Adipocyte (in vitro differentiated cells): Measurements from ENCODE around the gene WNT7B.

Experiments used
- DNase-seq: peaks from one replicate; pipeline ENCODE4 v3.0.0-alpha.2; 2015; ENCODE audit warnings: low read depth
- H3K27me3 ChIP-seq: replicated peaks from 2 replicates; pipeline ENCODE4 v1.7.0; 2013; ENCODE audit warnings: mild to moderate bottlenecking, low read length, moderate library complexity; ENCODE audit not compliant: control insufficient read depth, insufficient read depth
- H3K36me3 ChIP-seq: 2 replicates; pipeline ENCODE4 v1.7.0; 2013; ENCODE audit warnings: low read length, mild to moderate bottlenecking, moderate library complexity; ENCODE audit not compliant: control insufficient read depth, insufficient read depth, severe bottlenecking
- H3K4me1 ChIP-seq: 2 replicates; pipeline ENCODE4 v1.7.0; 2013; ENCODE audit warnings: mild to moderate bottlenecking, low read length, moderate library complexity; ENCODE audit not compliant: control insufficient read depth, insufficient read depth
- H3K4me3 ChIP-seq: 2 replicates; pipeline ENCODE4 v1.7.0; 2013; ENCODE audit warnings: mild to moderate bottlenecking, low read length, moderate library complexity
- H3K9ac ChIP-seq: 2 replicates; pipeline ENCODE4 v1.7.0; 2013; ENCODE audit warnings: mild to moderate bottlenecking, low read length, moderate library complexity
- H3K9me3 ChIP-seq: 2 replicates; pipeline ENCODE4 v1.7.0; 2013; ENCODE audit warnings: mild to moderate bottlenecking, low read length, moderate library complexity; ENCODE audit not compliant: control insufficient read depth

The WNT7B gene

DNA sequence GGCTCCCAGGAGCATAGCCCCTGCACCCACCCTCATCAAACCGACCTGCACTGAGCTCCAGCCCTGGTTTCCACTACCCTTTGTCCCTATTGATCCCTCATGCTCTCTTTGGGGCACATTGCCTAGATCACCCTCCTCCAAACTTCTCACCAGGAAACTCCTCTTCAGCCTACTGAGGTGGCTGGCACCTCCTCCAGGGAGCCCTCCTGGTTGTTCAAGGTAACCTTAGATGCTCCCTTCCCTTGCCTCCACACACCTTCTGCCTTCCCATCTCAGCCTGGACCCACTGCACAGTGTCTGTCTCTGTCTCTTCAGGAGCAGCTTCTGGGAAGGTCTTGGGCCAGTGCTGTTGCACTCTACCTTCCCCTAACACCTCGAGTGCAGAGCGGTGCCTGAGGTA lies 15.8 kb upstream of the WNT7B start:
- peaks cover 3% of the 10 kb centered on the region for H3K9me3 ChIP-seq
- no peak for DNase-seq
- H3K4me3 ChIP-seq, result no peak overlapping the region
- peaks cover 27% of the 10 kb centered on the region for H3K4me1 ChIP-seq
- peaks cover 13% of the 10 kb centered on the region for H3K27me3 ChIP-seq
- no peaks in the 10 kb centered on the region for H3K36me3 ChIP-seq
- no peak overlapping the region for H3K9ac ChIP-seq

DNA sequence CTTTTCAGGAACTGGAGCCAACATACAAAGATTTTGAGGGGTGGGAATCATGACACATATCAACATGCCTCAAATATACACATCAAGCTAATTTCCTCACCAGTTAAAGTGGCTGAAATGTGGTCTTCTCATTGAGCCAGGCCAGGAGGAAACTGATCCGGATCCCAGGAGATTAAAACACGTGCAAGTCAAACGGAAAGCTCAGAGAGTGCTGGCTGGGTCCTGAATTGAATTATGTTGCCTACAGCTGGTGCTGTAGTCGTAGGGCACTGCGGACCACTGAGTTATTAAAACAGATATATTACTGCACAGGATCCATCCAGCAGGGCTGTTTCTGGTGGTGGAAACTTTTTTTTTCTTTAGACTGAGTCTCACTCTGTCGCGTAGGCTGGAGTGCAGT lies 14.1 kb upstream of the WNT7B start:
- Histone ChIP-seq H3K9me3 (peaks cover 16% of the 10 kb centered on the region), H3K4me1 (peaks cover 12% of the 10 kb centered on the region), H3K9ac (no peak overlapping the region), H3K27me3 (peaks cover 21% of the 10 kb centered on the region), H3K4me3 (no peak overlapping the region), H3K36me3 (no peaks in the 10 kb centered on the region)
- DNase-seq, result no peak

DNA sequence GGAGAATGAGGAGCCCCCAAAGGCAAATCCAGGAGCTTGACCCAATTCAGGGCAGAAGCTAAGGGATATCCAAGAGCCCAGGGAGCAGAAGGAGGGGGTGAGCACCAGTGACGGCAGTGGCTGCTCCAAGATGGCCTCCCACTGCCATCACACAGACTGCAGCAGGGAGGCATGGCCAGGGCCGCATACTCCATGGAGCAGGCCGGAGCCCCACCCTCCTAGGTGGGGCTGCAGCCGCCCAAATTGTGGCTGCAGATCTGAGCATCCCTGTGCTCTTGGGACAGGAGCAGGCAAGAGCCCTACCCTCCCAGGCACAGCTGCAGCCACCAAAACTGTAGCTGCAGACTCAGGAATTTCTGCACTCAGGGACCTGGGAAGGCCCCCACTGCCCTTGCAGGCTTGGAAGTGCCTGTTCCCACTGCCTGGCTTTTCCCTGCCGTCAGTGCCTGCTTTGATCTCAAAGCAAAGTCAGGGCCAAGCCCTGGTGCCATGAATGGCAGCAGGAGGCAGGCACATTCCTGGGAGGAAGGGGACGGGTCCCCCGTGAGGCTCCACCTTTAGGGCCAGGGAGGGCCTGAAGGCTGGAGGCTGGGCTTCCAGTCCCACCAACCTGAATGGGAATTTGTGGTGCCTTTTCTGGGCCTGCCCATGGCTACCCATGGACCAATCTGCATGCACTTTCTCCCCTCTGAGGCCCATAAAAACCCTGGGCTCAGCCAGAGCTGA lies 10.3 kb upstream of the WNT7B start:
- no peak for DNase-seq

DNA sequence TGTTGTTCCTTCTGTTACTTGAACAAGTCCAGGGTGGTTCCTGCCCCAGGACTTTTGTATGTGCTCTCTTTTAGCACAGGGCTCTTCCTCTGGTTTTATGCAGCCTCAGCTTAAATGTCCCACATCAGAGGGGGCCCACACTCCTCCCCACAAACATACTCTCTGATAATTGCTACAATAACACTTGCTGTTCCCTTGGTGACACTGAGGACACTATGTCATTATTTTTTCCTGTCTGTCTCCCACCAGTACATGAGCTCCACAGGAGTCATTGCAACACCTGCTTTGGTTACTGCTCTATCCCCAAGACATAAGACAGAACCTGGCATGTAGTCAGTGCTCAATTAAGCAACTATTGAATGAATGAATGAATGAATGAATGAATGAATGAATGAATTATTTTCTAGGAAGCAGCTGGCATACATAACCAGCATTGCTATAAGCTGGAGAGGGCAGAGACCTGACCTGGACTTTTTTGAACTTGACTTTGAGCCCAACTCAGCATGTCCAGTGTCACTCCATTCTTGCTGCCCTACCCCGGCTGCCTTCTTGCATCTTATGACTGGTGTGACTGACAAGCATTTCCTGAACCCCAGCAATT lies 7.5 kb upstream of the WNT7B start:
- peaks cover 29% of the 10 kb centered on the region for H3K9me3 ChIP-seq
- H3K4me1 ChIP-seq, result no peaks in the 10 kb centered on the region
- no peak overlapping the region for H3K4me3 ChIP-seq
- H3K27me3 ChIP-seq, result peaks cover 38% of the 10 kb centered on the region
- no peak overlapping the region for H3K9ac ChIP-seq
- H3K36me3 ChIP-seq, result no peaks in the 10 kb centered on the region
- no peak for DNase-seq

More for the DNA sequence above, 10.3 kb upstream of the WNT7B start:
- H3K27me3 ChIP-seq, result peaks cover 34% of the 10 kb centered on the region
- no peaks in the 10 kb centered on the region for H3K4me1 ChIP-seq
- no peak overlapping the region for H3K4me3 ChIP-seq
- H3K9me3 ChIP-seq, result peaks cover 29% of the 10 kb centered on the region
- H3K9ac ChIP-seq, result no peak overlapping the region
- no peaks in the 10 kb centered on the region for H3K36me3 ChIP-seq

DNA sequence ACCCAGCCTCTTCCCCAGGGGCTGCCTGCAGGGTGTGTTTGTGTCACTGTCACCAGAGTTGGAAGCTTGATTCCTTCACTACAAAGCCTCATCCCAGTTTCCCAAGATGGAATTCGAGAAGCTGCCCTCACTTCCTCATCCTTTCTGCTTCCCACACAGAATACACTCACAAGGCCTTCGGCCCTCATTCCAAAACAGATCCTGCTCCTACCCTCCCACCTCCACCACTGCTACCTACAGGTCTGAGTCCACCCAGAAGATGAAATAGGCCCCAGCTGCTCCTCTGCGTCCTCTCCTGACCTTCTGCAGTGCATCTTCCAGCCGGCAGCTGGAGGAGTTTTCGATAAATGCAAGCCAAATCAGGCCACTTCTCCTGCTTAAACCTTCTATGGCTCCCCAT lies 6.8 kb upstream of the WNT7B start:
- no peaks in the 10 kb centered on the region for H3K36me3 ChIP-seq
- H3K4me1 ChIP-seq, result peaks cover 2% of the 10 kb centered on the region
- H3K9ac ChIP-seq, result no peak overlapping the region
- H3K9me3 ChIP-seq, result peaks cover 29% of the 10 kb centered on the region
- no peak for DNase-seq
- peaks cover 35% of the 10 kb centered on the region for H3K27me3 ChIP-seq
- H3K4me3 ChIP-seq, result no peak overlapping the region

DNA sequence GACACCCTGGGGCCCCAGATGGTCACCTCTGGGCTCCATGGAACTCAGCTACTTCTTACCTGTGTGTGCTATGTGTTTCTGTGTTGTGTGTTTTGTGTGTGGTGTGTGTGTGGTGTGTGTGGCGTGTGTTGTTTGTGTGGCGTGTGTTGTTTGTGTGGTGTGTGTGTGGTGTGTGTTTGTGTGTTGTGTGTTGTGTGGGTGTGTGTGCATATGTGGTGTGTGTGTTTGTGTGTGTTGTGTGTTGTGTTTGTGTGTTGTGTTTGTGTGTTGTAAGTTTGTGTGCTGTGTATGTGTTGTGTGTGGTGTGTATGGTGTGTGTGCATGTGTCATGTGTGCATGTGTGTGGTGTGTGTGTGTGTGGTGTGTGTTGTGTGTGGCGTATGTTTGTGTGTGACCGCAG lies 3.8 kb upstream of the WNT7B start:
- H3K4me1 ChIP-seq, result peaks cover 4% of the 10 kb centered on the region
- no peaks in the 10 kb centered on the region for H3K36me3 ChIP-seq
- H3K9ac ChIP-seq, result no peak overlapping the region
- no peak for DNase-seq
- H3K4me3 ChIP-seq, result no peak overlapping the region
- H3K27me3 ChIP-seq, result peaks cover 22% of the 10 kb centered on the region
- H3K9me3 ChIP-seq, result peaks cover 10% of the 10 kb centered on the region

DNA sequence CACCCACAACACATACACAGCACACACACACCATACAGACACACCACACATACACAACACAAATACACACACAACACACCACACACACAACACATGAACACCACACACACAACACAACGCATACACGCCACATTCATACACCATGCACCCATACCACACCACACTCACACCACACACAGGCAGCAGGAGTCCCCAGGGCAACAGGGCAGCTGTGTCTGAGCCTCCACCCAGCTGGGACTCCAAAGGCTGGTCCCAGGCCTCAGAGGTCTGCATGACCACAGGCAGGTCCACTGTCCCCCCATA lies 3.3 kb upstream of the WNT7B start:
- Histone ChIP-seq H3K4me3 (no peak overlapping the region), H3K27me3 (peaks cover 22% of the 10 kb centered on the region), H3K9me3 (peaks cover 5% of the 10 kb centered on the region), H3K36me3 (no peaks in the 10 kb centered on the region), H3K4me1 (peaks cover 4% of the 10 kb centered on the region), H3K9ac (no peak overlapping the region)
- no peak for DNase-seq

DNA sequence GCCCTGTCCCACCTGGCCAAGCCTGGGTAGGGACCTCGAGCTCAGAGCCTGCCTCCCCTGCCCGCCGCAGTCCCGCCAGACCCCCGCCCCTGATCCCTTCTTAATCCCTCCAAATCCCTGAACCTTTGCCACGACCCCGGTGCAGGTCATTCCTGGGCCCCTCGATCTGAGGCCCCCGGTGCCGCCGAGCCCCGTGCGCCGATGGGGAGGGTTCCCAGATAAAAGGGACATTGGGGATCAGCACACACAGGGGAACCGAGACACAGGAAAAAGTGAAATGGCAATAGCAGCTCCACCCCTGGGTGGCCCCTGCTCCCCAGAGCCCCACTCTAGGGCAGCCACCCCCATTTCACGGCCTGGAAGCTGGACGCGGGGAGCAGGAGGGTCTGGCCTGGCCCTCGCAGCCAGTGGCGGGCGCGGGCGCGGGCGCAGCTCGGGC lies 1.3 kb upstream of the WNT7B start:
- Histone ChIP-seq H3K9ac (no peak overlapping the region), H3K4me1 (peaks cover 4% of the 10 kb centered on the region), H3K27me3 (peaks cover 34% of the 10 kb centered on the region), H3K9me3 (no peaks in the 10 kb centered on the region), H3K4me3 (no peak overlapping the region), H3K36me3 (no peaks in the 10 kb centered on the region)
- DNase-seq, result no peak

DNA sequence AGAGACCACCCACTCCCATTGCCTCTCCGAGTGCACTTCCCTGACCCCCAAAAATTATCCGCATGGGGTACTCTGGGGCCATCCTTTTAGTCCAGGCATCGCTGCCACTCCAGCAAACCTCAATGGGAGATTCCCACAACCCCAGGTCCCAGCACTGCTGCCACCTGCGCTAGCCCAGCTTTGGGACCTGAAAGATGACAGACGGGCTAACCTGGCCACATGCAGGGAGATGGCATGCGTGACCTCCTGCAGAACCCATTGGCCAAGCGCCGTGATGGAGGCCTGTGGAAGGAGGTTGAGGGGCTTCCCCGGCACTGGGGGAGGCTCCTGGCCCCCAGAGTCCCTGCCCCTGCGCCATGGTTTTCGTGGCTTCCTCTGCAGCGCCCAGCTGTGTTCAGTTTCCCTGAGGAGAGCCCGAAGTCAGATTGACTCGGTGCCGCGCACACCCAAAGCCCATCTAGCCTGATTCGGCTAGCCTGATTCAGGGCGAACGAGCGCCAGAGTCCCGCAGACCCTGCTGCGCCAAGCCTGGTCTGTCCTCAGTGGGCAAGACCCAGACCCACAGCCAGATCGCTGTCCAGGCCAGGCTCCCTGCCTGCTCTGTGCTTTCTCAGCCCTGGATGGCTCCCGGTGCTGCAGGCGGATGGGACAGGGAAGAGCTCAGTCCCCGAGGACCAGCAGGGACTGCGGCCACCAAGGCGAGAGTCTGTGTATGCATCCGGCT lies 751 bp upstream of the WNT7B start:
- H3K4me3 ChIP-seq, result no peak overlapping the region
- H3K27me3 ChIP-seq, result peaks cover 40% of the 10 kb centered on the region
- H3K36me3 ChIP-seq, result no peaks in the 10 kb centered on the region
- no peak overlapping the region for H3K9ac ChIP-seq
- H3K9me3 ChIP-seq, result no peaks in the 10 kb centered on the region
- DNase-seq, result peak; percentile 44
- H3K4me1 ChIP-seq, result peaks cover 4% of the 10 kb centered on the region

DNA sequence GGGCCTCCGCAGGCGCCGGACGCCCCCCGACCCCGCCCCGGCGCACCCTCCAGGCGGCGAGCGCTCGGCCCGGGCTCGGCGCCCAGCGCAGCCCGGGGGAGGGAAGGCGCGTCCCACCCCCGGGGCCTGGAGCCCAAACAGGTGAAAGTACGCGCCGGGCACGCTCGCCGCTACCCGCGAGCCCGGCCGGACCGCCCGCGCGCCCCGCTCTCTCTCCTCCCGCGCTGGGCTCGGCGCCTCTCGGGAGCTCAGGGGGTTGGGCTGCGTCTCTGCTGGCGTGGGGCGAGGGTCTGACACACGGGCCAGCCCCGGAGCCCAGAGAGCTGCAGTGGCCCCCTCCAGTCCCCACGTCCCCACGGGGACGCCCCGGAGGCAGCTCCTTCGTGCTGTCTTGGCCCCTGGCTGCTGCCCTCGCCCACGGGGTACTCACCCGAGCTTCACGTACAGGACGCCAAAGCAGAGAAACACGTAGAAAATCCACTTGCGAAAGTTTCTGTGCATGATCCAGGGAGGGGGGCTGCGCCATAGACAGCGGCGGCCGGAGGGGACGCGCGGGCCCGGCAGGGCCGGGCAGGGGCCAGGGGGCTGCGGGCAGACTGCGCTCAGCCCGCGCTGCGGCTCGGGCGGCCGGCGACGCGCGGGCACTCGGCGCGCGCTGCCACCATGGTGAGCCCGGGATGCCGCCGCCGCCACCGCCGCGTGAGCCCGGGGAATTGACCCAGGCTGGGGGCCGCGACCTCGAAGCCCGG lies 534 bp downstream of the WNT7B start:
- H3K36me3 ChIP-seq, result no peaks in the 10 kb centered on the region
- peaks cover 6% of the 10 kb centered on the region for H3K4me1 ChIP-seq
- H3K9me3 ChIP-seq, result no peaks in the 10 kb centered on the region
- H3K4me3 ChIP-seq, result no peak overlapping the region
- H3K9ac ChIP-seq, result no peak overlapping the region
- peak; percentile 50 for DNase-seq
- H3K27me3 ChIP-seq, result peaks cover 43% of the 10 kb centered on the region
